A673 (cell line): ENCODE measurements around the gene ADAM17. TPM values are rescaled to one million over a fixed set of nuclear protein-coding genes. Genes with fewer than 3 reads are reported as not detected.
"Not testable (repeated sequence)": the region's sequence is repeated elsewhere in the genome, so short reads cannot be mapped to it uniquely, and the experiment has no call there.

Experiments used
- BruUV-seq: library from RNA; stranded (reverse); fragments of 400-500 nt; replicated peaks from 2 replicates; lab custom pipeline; 2021; lab: Mats Ljungman, UMichigan
- CTCF ChIA-PET: fragments of 300-600 bp; sonication (Branson Sonifier 250); formaldehyde crosslinking; loops from one replicate; lab custom pipeline; 2022; ENCODE audit warnings: antibody characterized with exemption; lab: Charles Lee
- POLR2A ChIA-PET: fragments of 300-600 bp; sonication (Branson Sonifier 250); formaldehyde crosslinking; loops from one replicate; lab custom pipeline; 2022; ENCODE audit warnings: antibody characterized with exemption; ENCODE audit not compliant: low non-redundant PET; lab: Charles Lee
- DNase-seq: peaks from one replicate; pipeline ENCODE4 v3.0.0-alpha.2; 2015; ENCODE audit warnings: low spot score
- H3K27ac ChIP-seq: fragments of 200-600 bp; sonication (generic); 2 replicates; pipeline ENCODE4 v1.5.1; 2016; ENCODE audit warnings: mixed run types, low read depth, mild to moderate bottlenecking, mixed read lengths, antibody characterized with exemption, low read length; ENCODE audit not compliant: poor library complexity, severe bottlenecking
- H3K27me3 ChIP-seq: fragments of 200-600 bp; sonication (generic); replicated peaks from 2 replicates; pipeline ENCODE4 v1.6.1; 2017; ENCODE audit warnings: mixed run types, low read depth, mild to moderate bottlenecking, mixed read lengths, antibody characterized with exemption, low read length; ENCODE audit not compliant: insufficient read depth, poor library complexity
- H3K36me3 ChIP-seq: fragments of 200-600 bp; sonication (generic); 2 replicates; pipeline ENCODE4 v1.6.1; 2016; ENCODE audit warnings: mixed run types, mild to moderate bottlenecking, mixed read lengths, antibody characterized with exemption, low read length; ENCODE audit not compliant: insufficient read depth, poor library complexity, severe bottlenecking
- H3K4me1 ChIP-seq: fragments of 200-600 bp; sonication (generic); 2 replicates; pipeline ENCODE4 v1.6.1; 2017; ENCODE audit warnings: mixed run types, mild to moderate bottlenecking, mixed read lengths, antibody characterized with exemption, low read length; ENCODE audit not compliant: insufficient read depth, poor library complexity, severe bottlenecking
- H3K4me3 ChIP-seq: fragments of 200-600 bp; sonication (generic); 2 replicates; pipeline ENCODE4 v1.5.1; 2016; ENCODE audit warnings: low read depth, mixed run types, mild to moderate bottlenecking, mixed read lengths, low read length; ENCODE audit not compliant: poor library complexity, severe bottlenecking
- H3K9me3 ChIP-seq: fragments of 200-600 bp; sonication (generic); 2 replicates; pipeline ENCODE4 v1.6.1; 2016; ENCODE audit warnings: mixed run types, low read depth, mild to moderate bottlenecking, mixed read lengths, antibody characterized with exemption, low read length; ENCODE audit not compliant: poor library complexity, severe bottlenecking
- EZH2 ChIP-seq: fragments of 200-600 bp; sonication (generic); IDR thresholded peaks from 2 replicates; pipeline ENCODE4 v1.6.1; 2017; ENCODE audit warnings: borderline replicate concordance, low read depth, mild to moderate bottlenecking, mixed read lengths, antibody characterized with exemption, low read length; ENCODE audit not compliant: poor library complexity, severe bottlenecking
- intact Hi-C: fragments of 100-400 bp; cut with micrococcal nuclease; formaldehyde crosslinking; loops from one replicate; pipeline ENCODE4 v1.10.0; 2022; ENCODE audit not compliant: unreplicated experiment
- total RNA-seq: library from RNA; stranded (reverse); gene quantifications from 2 replicates; pipeline ENCODE4 v1.2.3, GENCODE V29; 2021
- TF ChIP-seq, protein P1 (sequence below): fragments of 300-800, 200-600 bp; sonication (generic); conservative IDR thresholded peaks from 2 replicates; pipeline ENCODE4 v1.5.1; 2017; ENCODE audit warnings: low read depth, mild to moderate bottlenecking, antibody characterized with exemption, low read length, moderate library complexity, mixed read lengths

ADAM17 gene
- total RNA-seq, 1 experiment from 2014 or later = 40.1 TPM

GRCh38 chr2:9556121-9556743, 602 bp upstream of the ADAM17 start:
- DNase-seq = peak; percentile 45
- BruUV-seq = no TSS peak

GRCh38 chr2:9554921-9555296, 721 bp downstream of the ADAM17 start:
- intact Hi-C loops = no loop called here
- no TSS peak for BruUV-seq

More at GRCh38 chr2:9556121-9556743, 602 bp upstream of the ADAM17 start:
- H3K4me1 ChIP-seq = peaks cover 28% of the 10 kb centered on the region
- no peaks in the 10 kb centered on the region for H3K9me3 ChIP-seq
- intact Hi-C loops = no loop called here
- CTCF ChIA-PET = interaction anchor here (0.7 to 1.5 kb wide), 2 partner anchors 17 to 490 kb away, joined by 3 to 6 read pairs; no protein-coding TSS in a partner anchor
- POLR2A ChIA-PET = interaction anchor here (0.6 to 1.2 kb wide), 2 partner anchors 23 to 67 kb away, joined by 4 to 7 read pairs; no protein-coding TSS in a partner anchor
- peak overlapping the region; percentile 82 for H3K4me3 ChIP-seq
- TF ChIP-seq, protein P1, sequence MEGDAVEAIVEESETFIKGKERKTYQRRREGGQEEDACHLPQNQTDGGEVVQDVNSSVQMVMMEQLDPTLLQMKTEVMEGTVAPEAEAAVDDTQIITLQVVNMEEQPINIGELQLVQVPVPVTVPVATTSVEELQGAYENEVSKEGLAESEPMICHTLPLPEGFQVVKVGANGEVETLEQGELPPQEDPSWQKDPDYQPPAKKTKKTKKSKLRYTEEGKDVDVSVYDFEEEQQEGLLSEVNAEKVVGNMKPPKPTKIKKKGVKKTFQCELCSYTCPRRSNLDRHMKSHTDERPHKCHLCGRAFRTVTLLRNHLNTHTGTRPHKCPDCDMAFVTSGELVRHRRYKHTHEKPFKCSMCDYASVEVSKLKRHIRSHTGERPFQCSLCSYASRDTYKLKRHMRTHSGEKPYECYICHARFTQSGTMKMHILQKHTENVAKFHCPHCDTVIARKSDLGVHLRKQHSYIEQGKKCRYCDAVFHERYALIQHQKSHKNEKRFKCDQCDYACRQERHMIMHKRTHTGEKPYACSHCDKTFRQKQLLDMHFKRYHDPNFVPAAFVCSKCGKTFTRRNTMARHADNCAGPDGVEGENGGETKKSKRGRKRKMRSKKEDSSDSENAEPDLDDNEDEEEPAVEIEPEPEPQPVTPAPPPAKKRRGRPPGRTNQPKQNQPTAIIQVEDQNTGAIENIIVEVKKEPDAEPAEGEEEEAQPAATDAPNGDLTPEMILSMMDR = no peak
- TF ChIP-seq EZH2 = no peak
- H3K27me3 ChIP-seq = no peaks in the 10 kb centered on the region
- peak overlapping the region; percentile 96 for H3K27ac ChIP-seq
- H3K36me3 ChIP-seq = no peaks in the 10 kb centered on the region

GRCh38 chr2:9552219-9553178, 3.1 kb downstream of the ADAM17 start:
- intact Hi-C loops = no loop called here
- CTCF ChIA-PET = no interaction called here

More at GRCh38 chr2:9554921-9555296, 721 bp downstream of the ADAM17 start:
- ChIA-PET POLR2A (no interaction called here), CTCF (interaction anchor here (1.5 kb wide), 1 partner anchor 16 kb away, joined by 3 read pairs; no protein-coding TSS in a partner anchor)
- Histone ChIP-seq H3K27ac (peak overlapping the region; percentile 96), H3K4me3 (peak overlapping the region; percentile 82), H3K4me1 (peaks cover 30% of the 10 kb centered on the region), H3K27me3 (no peaks in the 10 kb centered on the region), H3K9me3 (no peaks in the 10 kb centered on the region), H3K36me3 (no peaks in the 10 kb centered on the region)
- TF ChIP-seq EZH2 = no peak
- TF ChIP-seq, protein P1 = no peak
- DNase-seq = peak; percentile 78

DNA sequence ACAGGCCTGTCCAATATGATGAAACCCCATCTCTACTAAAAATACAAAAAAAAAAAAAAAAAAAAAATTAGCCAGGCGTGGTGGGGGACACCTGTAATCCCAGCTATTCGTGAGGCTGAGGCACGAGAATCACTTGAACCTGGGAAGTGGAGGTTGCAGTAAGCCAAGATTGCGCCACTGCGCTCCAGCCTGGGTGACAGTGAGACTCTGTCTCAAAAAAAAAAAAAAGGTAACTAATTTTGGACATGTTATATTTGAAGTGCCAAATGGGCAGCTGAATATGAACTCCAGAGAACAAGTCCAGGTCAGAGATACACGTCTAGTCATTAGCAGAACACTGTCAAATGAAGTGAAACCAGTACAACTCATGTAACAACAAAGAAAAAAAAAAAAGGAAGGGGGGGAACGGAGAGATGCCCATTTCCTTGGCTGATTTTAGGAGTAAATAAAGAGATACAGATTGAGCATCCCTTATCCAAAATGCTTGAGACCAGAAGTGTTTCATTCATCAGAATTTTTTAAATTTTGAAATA, 4.7 kb downstream of the ADAM17 start:
- H3K4me3 ChIP-seq, BruUV-seq, CTCF ChIA-PET, H3K9me3 ChIP-seq, H3K27ac ChIP-seq, H3K36me3 ChIP-seq, H3K27me3 ChIP-seq, intact Hi-C loops, DNase-seq: not testable (repeated sequence)
- H3K4me1 ChIP-seq = peaks cover 46% of the 10 kb centered on the region
- POLR2A ChIA-PET = interaction anchor here (0.6 kb wide), 1 partner anchor 11 kb away, joined by 13 read pairs; no protein-coding TSS in a partner anchor

More at GRCh38 chr2:9552219-9553178, 3.1 kb downstream of the ADAM17 start:
- H3K4me3 ChIP-seq = peak overlapping the region; percentile 11
- H3K27ac ChIP-seq = peak overlapping the region; percentile 68
- H3K36me3 ChIP-seq = no peaks in the 10 kb centered on the region
- H3K9me3 ChIP-seq = no peaks in the 10 kb centered on the region
- no peak for TF ChIP-seq EZH2
- TF ChIP-seq, protein P1 = no peak
- H3K27me3 ChIP-seq = no peaks in the 10 kb centered on the region
- POLR2A ChIA-PET = no interaction called here
- DNase-seq = peak; percentile 51
- peaks cover 43% of the 10 kb centered on the region for H3K4me1 ChIP-seq
- no TSS peak for BruUV-seq
